ENCODE results near the gene IQCK. TPM values are rescaled to one million over a fixed set of nuclear protein-coding genes. Genes with fewer than 3 reads are reported as not detected.

Gene IQCK
- total RNA-seq, 2 experiments from 2014 or later: 0.66 to 0.82 TPM

DNA sequence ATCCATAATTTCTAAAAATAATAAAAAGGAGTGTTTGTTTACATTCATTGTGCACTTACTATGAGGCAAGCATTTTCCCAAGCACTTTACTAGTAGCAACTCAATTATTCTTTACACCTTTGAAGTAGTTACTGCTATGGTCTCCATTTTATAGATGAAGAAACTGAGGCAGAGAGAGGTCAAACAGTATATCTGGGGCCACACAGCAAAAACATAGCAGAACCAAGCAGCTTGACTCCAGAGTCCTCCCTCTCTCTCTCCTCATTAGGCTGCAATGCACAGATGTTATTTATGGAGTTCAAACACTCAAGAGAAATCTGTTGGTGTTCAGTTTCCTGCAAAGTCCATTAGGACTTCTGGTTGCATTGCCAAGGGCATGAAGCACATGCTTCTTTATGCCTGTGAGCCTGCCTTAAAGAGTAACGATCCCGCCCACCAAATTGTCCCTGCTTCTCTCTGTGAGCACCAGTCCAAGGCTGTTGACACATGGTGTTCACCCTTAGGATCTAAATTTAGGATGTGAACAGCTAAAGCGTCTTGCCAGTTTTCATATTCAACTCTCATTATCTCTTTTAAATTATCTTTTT lies 122.5 kb downstream of the IQCK start:
- CTCF ChIA-PET: no interaction called here
- peaks cover 4% of the 10 kb centered on the region for H3K27me3 Mint-ChIP-seq
- DNase-seq: no peak

GRCh38 chr16:19841184-19841583 lies 123.1 kb downstream of the IQCK start:
- no peak overlapping the region for H3K4me3 Mint-ChIP-seq
- H3K27me3 Mint-ChIP-seq: peaks cover 5% of the 10 kb centered on the region
- no peak overlapping the region for H3K27ac Mint-ChIP-seq
- DNase-seq: no peak
- H3K36me3 Mint-ChIP-seq: no peaks in the 10 kb centered on the region
- no peaks in the 10 kb centered on the region for H3K4me1 Mint-ChIP-seq
- CTCF ChIA-PET: interaction anchor here (0.7 kb wide), 1 partner anchor 67 kb away, joined by 5 read pairs; no protein-coding TSS in a partner anchor
- ATAC-seq: no peak
- no peaks in the 10 kb centered on the region for H3K9me3 Mint-ChIP-seq (ENCODE audit: low read depth)

More for the DNA sequence above, 122.5 kb downstream of the IQCK start:
- ATAC-seq: no peak
- H3K9me3 Mint-ChIP-seq (ENCODE audit: low read depth): no peaks in the 10 kb centered on the region
- H3K4me1 Mint-ChIP-seq: no peaks in the 10 kb centered on the region
- no peaks in the 10 kb centered on the region for H3K36me3 Mint-ChIP-seq
- no peak overlapping the region for H3K27ac Mint-ChIP-seq
- H3K4me3 Mint-ChIP-seq: no peak overlapping the region

GRCh38 chr16:19842426-19843157 lies 124.5 kb downstream of the IQCK start:
- ATAC-seq: no peak
- no peak for DNase-seq
- Mint-ChIP-seq H3K27ac (no peak overlapping the region), H3K4me3 (no peak overlapping the region), H3K4me1 (no peaks in the 10 kb centered on the region), H3K9me3 (ENCODE audit: low read depth) (no peaks in the 10 kb centered on the region), H3K36me3 (no peaks in the 10 kb centered on the region), H3K27me3 (peaks cover 8% of the 10 kb centered on the region)
- CTCF ChIA-PET: interaction anchor here (0.6 kb wide), 1 partner anchor 85 kb away, joined by 3 read pairs; no protein-coding TSS in a partner anchor

- Mint-ChIP-seq H3K36me3 (no peaks in the 10 kb centered on the region), H3K27me3 (peaks cover 5% of the 10 kb centered on the region), H3K27ac (no peak overlapping the region), H3K4me3 (no peak overlapping the region), H3K9me3 (ENCODE audit: low read depth) (no peaks in the 10 kb centered on the region), H3K4me1 (no peaks in the 10 kb centered on the region)
- CTCF ChIA-PET: no interaction called here
- DNase-seq (no peak), ATAC-seq (no peak)
Observed at GRCh38 chr16:19843371-19843770, 125.3 kb downstream of the IQCK start.

DNA sequence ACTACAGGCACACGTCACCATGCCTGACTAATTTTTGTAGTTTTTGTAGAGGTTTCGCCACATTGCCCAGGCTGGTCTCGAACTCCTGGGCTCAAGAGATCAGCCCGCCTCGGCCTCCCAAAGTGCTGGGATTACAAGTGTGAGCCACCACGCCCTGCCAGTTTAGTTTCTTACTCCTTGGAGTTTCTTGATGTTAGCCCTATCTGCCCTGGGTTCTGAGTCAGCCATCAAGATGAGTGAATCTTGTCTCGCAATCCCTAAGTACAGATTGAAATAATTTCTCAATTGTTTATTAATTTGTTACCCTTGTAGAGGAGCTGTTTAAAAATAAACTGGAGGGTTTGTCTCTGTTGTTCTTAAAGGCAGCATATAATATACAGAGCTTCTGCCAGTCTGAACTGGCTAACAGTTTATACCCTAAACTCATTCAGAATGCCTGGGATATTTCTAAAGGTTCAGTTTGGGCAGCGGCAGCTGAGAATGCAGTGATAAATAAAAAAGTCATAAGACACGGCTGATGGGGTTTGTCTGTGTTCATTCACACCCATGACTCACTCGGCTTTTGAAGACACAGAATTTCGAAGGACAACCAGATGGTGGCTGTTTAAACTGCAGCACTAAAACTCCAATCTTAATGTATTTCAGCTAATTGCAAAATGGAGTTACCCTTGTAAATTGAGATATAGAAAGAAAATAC lies 127.0 kb downstream of the IQCK start:
- Mint-ChIP-seq H3K36me3 (no peaks in the 10 kb centered on the region), H3K27ac (no peak overlapping the region), H3K9me3 (ENCODE audit: low read depth) (no peaks in the 10 kb centered on the region), H3K4me1 (no peaks in the 10 kb centered on the region), H3K27me3 (peaks cover 6% of the 10 kb centered on the region), H3K4me3 (no peak overlapping the region)
- no peak for DNase-seq
- no peak for ATAC-seq
- CTCF ChIA-PET: no interaction called here

DNA sequence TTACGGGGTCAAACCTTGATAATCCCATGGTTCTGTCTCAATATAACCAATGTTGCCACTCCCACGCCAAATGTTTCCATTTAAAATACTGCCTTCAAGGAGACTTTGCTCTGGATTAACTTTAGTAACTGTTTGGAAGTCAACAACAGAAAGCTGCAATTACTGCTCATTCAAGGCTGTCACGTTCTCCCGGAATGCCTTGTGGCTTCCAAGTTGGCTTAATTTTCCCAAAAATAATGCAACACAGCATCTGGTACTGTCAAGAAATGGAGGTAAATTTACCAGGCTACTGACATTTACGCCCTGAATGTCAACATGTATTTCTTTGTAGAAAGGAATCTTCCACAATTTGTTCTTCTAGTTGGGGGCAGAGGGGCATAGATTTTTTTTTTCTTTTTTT lies 128.4 kb downstream of the IQCK start:
- H3K27ac Mint-ChIP-seq: no peak overlapping the region
- no peaks in the 10 kb centered on the region for H3K9me3 Mint-ChIP-seq (ENCODE audit: low read depth)
- no peak for DNase-seq
- no peaks in the 10 kb centered on the region for H3K36me3 Mint-ChIP-seq
- CTCF ChIA-PET: no interaction called here
- no peak overlapping the region for H3K4me3 Mint-ChIP-seq
- no peak for ATAC-seq
- no peaks in the 10 kb centered on the region for H3K4me1 Mint-ChIP-seq
- peaks cover 6% of the 10 kb centered on the region for H3K27me3 Mint-ChIP-seq

GRCh38 chr16:19848756-19849155 lies 130.7 kb downstream of the IQCK start:
- CTCF ChIA-PET: no interaction called here
- no peak for DNase-seq
- H3K4me1 Mint-ChIP-seq: no peaks in the 10 kb centered on the region
- ATAC-seq: no peak
- H3K4me3 Mint-ChIP-seq: no peak overlapping the region
- no peaks in the 10 kb centered on the region for H3K9me3 Mint-ChIP-seq (ENCODE audit: low read depth)
- H3K27me3 Mint-ChIP-seq: peaks cover 6% of the 10 kb centered on the region
- H3K27ac Mint-ChIP-seq: no peak overlapping the region
- H3K36me3 Mint-ChIP-seq: no peaks in the 10 kb centered on the region

- Mint-ChIP-seq H3K4me3 (no peak overlapping the region), H3K36me3 (no peaks in the 10 kb centered on the region), H3K27me3 (peaks cover 6% of the 10 kb centered on the region), H3K4me1 (no peaks in the 10 kb centered on the region), H3K27ac (no peak overlapping the region), H3K9me3 (ENCODE audit: low read depth) (no peaks in the 10 kb centered on the region)
- CTCF ChIA-PET: no interaction called here
- no peak for DNase-seq
- no peak for ATAC-seq
Observed at GRCh38 chr16:19850131-19850817, 132.2 kb downstream of the IQCK start.

DNA sequence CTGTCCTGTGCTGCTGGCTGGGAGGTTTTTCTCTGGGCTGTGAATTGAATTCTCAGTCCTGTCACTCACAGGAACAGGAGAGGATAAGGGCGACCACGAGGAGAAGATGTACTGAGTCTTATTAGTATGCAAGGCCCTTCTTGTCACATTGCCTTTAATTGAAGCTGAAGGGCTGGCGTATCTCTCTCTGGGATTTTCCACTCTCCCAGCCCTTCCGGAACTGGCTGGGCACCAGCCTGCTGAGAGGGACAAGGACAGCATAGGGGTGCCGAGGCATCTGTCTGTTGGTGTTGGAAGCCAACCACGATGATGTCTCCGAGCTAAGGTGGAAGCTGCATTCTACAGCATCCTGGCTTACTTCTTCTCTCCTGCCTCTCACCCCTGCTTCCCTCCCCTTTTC lies 133.4 kb downstream of the IQCK start:
- Mint-ChIP-seq H3K36me3 (no peaks in the 10 kb centered on the region), H3K4me3 (no peak overlapping the region), H3K9me3 (ENCODE audit: low read depth) (no peaks in the 10 kb centered on the region), H3K27ac (no peak overlapping the region), H3K4me1 (no peaks in the 10 kb centered on the region), H3K27me3 (peaks cover 2% of the 10 kb centered on the region)
- ATAC-seq: no peak
- DNase-seq: no peak
- CTCF ChIA-PET: no interaction called here

DNA sequence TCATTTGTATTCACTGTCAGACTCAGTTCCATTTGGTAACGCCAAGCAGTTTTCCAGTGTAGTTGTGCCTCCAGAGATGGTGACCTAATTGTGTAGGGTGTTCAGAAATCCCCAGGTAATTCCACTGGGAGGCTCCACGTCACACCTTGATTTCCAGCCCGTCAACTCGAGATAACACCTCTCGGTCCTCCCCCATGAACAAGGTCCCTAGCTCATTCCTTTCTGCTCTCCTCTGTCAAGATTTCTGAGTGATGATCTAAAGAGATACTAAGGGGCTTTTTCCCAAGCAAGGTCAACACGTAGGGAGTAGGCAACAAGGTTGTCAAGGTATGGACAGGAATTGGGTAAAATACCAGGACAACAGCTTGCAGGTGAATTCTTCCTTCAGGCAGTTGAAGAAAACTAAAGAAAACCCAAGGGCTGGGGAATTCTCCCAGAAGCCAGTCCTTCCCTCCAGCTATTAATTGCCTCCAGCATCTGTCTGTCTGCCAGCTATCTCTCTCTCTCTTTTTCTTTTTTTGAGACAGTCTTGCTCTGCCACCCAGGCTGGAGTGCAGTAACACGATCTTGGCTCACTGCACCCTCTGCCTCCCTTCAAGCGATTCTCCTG lies 135.2 kb downstream of the IQCK start:
- CTCF ChIA-PET: no interaction called here
- Mint-ChIP-seq H3K27ac (no peak overlapping the region), H3K27me3 (peaks cover 2% of the 10 kb centered on the region), H3K4me3 (no peak overlapping the region), H3K4me1 (no peaks in the 10 kb centered on the region), H3K9me3 (ENCODE audit: low read depth) (no peaks in the 10 kb centered on the region), H3K36me3 (no peaks in the 10 kb centered on the region)
- ATAC-seq (no peak), DNase-seq (no peak)

DNA sequence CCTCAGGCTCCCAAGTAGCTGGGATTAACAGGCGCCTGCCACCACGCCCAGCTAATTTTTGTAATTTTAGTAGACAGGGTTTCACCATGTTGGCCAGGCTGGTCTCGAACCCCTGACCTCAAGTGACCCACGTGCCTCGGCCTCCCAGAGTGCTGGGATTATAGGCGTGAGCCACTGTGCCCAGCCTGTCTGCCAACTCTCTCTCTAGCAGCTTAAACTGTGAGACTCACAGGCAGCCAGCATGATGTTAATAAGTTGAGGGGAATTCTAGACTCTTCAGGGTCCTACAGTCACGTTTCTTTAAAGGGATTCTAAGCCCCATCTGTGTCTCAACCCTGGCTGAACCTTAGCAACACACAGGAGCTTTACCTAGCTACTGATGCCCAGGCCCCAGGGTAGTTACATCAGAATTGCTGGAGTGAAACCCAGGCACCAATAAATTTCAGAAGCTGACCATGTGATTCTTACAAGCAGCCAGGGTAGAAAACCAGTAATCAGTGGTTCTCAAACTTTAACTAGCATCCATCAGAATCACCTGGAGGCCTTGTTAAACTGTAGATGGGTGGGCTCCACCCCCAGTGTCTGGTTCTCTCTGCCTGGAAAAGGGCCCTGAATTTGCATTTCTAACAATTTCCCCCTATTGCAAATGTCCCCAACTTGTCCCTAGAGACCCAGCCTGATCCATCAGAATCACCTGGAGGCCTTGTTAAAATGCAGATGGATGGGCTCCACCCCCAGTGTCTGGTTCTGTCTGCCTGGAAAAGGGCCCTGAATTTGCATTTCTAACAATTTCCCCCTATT lies 135.9 kb downstream of the IQCK start:
- Mint-ChIP-seq H3K27ac (no peak overlapping the region), H3K36me3 (no peaks in the 10 kb centered on the region), H3K4me3 (no peak overlapping the region), H3K4me1 (no peaks in the 10 kb centered on the region), H3K27me3 (peaks cover 2% of the 10 kb centered on the region), H3K9me3 (ENCODE audit: low read depth) (no peaks in the 10 kb centered on the region)
- DNase-seq (no peak), ATAC-seq (no peak)
- CTCF ChIA-PET: no interaction called here

- CTCF ChIA-PET: no interaction called here
- Mint-ChIP-seq H3K27me3 (peaks cover 2% of the 10 kb centered on the region), H3K27ac (no peak overlapping the region), H3K4me3 (no peak overlapping the region), H3K36me3 (no peaks in the 10 kb centered on the region), H3K4me1 (no peaks in the 10 kb centered on the region), H3K9me3 (ENCODE audit: low read depth) (no peaks in the 10 kb centered on the region)
- DNase-seq: no peak
- no peak for ATAC-seq
Observed at GRCh38 chr16:19854543-19854876, 136.4 kb downstream of the IQCK start.

DNA sequence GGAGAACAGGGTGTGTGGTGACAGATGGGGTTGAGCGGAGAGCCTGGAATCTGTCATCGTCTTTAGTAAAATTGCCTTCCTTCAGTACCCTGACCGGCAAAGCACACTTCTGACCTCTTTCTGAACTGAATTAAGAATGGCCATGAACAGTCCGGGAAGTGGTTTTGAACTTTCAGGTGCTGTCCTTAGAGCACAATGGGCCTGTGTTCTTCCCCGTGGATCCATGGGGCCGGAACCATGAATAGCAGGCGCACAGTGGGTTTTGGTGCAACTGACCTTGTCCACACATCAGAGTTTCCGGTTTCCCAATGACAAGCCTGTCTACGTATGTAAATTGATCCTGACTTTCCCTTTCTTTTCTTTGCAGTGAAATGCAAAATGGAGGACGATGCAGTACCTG lies 138.0 kb downstream of the IQCK start:
- Mint-ChIP-seq H3K4me1 (no peaks in the 10 kb centered on the region), H3K9me3 (ENCODE audit: low read depth) (no peaks in the 10 kb centered on the region), H3K4me3 (no peak overlapping the region), H3K27ac (no peak overlapping the region), H3K27me3 (no peaks in the 10 kb centered on the region), H3K36me3 (no peaks in the 10 kb centered on the region)
- CTCF ChIA-PET: no interaction called here
- no peak for DNase-seq
- no peak for ATAC-seq
